ENCODE results near the gene TFPT.

TFPT gene, protein sequence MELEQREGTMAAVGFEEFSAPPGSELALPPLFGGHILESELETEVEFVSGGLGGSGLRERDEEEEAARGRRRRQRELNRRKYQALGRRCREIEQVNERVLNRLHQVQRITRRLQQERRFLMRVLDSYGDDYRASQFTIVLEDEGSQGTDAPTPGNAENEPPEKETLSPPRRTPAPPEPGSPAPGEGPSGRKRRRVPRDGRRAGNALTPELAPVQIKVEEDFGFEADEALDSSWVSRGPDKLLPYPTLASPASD

DNA sequence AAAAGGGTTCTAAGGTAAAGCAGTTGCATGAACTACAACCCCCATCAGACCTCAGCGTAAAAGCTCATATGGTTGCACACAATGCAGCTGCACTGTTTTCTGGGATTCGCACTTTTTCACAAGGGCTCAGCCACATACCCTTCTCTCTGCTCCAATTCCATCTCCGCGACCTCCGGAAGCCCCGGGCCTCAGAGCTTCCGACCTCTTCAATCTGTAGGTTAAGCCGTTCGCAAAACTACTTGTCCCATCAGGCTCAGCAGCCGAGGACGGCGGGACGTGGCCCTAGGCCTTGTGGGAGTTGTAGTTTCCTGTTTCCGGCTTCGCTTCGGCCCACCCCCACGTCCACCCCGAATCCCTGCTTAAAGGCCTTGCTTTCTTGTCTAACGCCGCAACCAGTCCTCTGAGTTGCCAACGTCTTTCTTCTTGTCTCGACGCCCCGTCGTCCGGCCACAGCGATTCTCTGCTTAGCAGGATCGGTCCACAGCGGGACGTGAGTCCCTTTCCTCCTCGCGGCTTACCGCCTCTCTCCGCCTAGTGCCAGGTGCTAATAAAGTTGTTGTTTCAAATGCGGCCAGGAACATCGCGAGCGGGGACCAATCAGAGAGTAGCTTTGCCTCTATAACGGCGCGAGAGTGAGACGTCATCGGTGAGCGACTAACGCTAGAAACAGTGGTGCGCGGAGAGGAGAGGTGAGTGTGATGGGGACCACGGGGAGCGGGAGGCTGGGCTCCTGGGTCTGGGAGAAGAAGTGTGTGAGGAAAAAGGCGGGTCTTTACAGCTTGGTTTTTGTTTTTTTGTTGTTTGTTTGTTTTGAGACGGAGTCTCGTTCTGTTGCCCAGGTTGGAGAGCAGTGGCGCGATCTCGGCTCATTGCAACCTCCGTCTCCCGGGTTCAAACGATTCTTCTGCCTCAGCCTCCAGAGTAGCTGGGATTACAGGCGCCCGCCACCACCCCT is at the start of gene TFPT, which contains the start of gene PRPF31:
Gene TFPT, minus strand, starts transcription at position 549 of the 955 bp plus-strand sequence. Its CDS starts 388 bp downstream, at position 161.
Gene PRPF31, plus strand, starts transcription at position 646 of the 955 bp plus-strand sequence. CDS start 2,525 bp downstream, outside the sequence.
- DNase-seq: peak; percentile 97

DNA sequence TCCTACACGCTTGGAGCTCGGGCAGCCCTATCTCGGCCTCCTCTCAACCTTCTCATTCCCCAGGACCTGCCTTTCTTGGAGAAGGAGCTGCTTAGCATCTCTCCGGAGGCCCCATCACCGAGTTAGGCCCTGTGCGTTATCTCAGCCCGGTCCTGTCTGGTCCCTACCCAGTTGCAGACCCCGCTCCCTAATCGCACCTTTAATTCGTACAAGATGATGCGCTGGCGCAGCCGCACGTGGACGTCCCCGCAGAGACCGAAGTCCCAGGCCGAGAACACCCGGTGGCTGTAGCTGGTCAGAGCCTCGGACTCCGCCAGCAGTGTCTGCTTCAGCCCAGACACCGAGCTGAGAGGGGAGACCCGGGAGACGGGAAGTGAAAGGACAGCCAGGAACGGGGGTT is 49.8 kb upstream of the TFPT start:
- DNase-seq: no peak

DNA sequence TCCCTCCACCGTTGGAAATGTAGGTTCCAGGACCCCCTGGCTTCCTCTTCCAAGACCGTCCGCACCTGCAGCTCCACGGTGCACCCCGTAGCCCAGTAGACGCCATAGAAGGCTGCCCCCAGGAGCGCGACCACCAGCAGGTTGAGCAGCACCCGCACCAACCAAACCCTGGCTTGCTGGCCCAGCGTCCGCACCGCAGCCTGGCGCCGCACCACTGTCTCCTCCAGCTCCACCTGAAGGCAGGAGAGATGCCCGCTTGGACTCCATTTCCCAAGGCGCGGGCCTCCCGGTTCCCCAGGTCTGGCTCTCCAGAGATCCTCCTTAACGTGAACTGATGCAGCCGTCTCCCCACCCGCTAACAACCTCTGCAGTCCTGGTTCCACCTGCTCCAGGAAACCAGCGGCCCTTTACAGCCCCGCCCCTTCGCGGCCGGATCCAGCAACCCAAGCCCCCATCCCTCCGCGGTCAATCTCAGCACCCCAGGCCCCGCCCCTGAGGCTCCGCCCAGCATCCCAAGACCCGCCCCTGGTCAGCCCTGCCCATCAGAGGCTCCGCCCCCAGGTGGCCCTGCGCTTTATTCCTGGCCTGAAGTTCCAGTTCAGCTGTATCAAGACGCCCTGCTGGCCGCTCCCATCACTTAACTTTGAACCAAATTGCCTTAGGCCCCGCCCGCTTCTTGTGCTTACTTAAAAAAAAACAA is 49.1 kb upstream of the TFPT start:
- peak; percentile 76 for DNase-seq

DNA sequence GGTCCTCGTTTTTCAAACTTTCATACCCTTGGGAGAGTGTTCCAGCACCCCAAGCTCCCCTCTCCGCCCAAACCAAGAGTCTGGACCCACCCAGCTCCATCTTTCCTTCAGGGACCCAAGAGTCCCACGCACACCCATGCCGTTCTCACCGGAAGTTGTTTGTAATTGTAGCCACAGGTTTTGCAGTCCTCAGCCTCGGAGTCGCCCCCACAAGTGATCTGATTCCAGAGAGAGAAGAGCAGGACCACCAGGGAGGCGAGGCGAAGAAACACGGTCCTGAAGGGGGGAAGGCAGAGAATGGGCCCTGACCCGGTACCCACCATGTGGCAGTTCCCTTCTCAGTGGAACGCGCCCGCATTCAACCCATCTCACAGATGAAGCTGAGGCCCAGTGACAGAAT is 47.4 kb upstream of the TFPT start:
- DNase-seq: no peak

GRCh38 chr19:54162241-54162805 is 46.9 kb upstream of the TFPT start:
- DNase-seq: peak; percentile 88

GRCh38 chr19:54160854-54161253 is 45.4 kb upstream of the TFPT start:
- DNase-seq: no peak

DNA sequence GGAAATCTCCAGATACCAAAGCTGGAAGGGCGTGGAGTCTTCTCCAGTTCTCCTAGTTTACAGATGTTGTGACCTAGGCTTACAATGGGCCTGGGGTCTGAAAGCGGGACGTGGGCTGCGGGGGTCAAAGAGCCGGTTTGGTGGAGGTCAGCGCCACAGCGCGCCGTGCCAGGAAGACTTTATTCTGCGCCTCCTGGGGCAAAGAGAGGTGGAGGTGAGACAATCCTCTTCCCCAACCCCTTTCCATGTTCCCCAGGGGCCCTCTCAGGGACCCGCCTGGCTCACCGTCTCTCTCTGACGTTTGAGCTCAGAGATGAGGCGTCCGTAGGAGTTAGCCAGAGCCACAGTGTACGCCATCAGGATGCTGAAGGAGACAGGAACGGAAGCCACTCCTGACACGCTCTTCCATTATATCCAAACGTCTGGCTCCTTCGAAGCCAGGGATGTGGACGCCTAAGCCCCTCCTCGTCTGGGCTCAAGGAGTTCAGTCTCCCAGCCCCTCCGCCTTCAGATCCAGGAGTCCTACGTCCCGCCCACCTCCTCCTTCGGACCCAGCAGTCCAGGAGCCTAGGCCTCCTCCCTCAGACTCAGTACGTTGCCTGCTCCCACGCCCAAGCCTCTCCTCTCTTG is 44.8 kb upstream of the TFPT start:
- DNase-seq: no peak

- peak; percentile 99 for DNase-seq
These were observed 44.1 kb upstream of the TFPT start, which contains the start of gene LENG1 for GRCh38 chr19:54159352-54160181. Gene LENG1, minus strand, starts transcription at chr19:54159721. Its CDS starts 26 bp downstream, at chr19:54159695.

- peak; percentile 55 for DNase-seq
These were observed 43.4 kb upstream of the TFPT start for GRCh38 chr19:54158812-54159351.

DNA sequence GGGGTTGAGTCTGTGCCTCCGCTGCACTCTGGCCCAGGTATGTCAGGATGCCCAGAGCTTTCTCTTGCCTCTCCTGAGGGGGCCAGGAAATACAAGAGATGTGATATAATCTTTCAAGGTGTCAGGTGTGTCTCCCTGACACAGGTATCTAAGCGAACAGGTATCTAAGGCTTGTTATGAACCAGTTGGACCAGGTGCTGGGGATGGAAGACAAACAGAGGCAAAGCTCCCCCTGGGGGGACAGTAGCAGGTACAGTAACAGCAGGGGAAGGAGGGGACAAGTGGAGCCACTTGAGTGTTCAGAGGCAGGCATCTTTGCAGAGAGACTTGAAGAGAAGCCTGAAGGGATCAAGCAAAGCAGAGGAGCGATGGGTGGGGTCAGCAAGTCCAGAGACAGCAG is 41.5 kb upstream of the TFPT start:
- DNase-seq: no peak

- DNase-seq: no peak
These were observed 41.0 kb upstream of the TFPT start for GRCh38 chr19:54156490-54156889.

GRCh38 chr19:54155694-54156093 is 40.2 kb upstream of the TFPT start:
- no peak for DNase-seq

GRCh38 chr19:54154603-54155345 is 39.3 kb upstream of the TFPT start:
- peak; percentile 39 for DNase-seq

DNA sequence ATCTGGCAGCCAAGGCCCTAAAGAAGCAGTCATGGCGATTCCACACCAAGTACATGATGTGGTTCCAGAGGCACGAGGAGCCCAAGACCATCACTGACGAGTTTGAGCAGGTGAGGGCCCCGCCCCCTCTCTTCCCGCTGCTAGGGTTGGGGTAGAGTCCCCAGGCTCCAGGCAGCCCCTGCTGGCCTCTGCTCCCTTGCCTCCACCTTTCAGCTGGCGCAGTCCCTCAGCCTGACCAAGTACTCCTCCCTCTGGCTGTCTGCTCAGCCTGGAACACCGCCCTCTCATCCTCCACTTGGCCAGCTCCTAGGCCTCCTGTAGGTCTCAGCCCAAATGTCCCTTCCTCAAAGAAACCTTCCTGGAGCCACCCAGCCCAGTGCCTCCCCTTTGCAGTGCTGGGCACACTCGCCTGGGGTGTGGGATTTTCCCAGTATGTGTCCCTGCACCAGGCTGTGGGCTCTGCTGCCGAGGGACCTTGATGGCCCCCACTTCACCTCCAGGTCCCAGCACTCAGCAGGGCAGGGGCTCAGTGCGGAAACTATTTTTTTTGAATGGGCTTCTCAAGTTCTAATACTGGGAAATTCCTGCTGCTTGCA is 38.4 kb upstream of the TFPT start:
- DNase-seq: no peak

GRCh38 chr19:54152878-54153524 is 37.5 kb upstream of the TFPT start:
- no peak for DNase-seq

- DNase-seq: no peak
These were observed 36.8 kb upstream of the TFPT start for GRCh38 chr19:54152267-54152666.

GRCh38 chr19:54151362-54152035 is 36.0 kb upstream of the TFPT start:
- no peak for DNase-seq

DNA sequence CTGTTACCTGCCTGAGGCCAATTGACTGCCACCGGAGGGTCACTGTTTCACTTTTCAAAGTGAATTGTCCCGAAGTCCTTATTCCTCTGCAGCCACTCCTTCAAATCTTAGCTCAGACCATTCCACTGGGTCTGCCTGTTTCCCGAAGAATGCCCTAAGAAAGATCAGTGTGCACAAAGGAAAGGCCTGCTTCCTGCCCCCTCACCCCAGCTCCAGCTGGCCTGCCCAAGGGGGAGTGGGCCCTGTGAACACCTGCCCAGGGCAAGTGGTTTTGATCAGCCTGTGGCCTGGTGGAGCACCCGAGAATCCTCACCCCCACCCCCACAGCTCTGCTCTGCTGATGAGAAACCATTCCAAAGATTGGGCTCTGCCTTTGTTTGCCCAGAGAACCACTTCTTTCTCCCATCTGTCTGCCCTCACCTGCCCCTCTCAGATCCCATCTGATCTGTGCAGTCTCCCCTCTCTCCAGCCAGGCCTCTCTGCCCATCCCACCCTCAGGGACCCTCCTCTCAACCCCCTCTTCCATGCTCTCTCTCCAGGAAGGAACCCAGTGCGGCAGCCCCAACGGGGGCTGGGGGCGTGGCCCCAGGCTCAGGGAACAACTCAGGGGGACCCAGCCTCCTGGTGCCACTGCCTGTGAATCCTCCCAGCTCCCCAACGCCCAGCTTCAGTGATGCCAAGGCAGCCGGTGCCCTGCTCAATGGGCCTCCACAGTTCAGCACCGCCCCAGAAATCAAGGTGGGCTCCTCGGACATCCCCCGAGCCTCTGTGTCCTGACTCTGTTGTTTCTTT is 33.8 kb upstream of the TFPT start:
- DNase-seq: no peak

All from stimulated activated CD4-positive, alpha-beta T cell treated with anti-CD3 and anti-CD28 coated beads, Interleukin-15, amount 100 ng/mL, for 24 hours (primary cell).